Left colon (tissue), 2 donors: ENCODE results near the gene RACGAP1. TPM values are rescaled to one million over a fixed set of nuclear protein-coding genes. Genes with fewer than 3 reads are reported as not detected.

Source experiments
- ATAC-seq: fragments of 200-7000 bp; cut with Tn5 transposase; one replicate; pipeline ENCODE4 v1.9.1; 2020; ENCODE audit warnings: mild to moderate bottlenecking, moderate library complexity
- DNase-seq, 2 donors: peaks; one replicate each; pipeline ENCODE4 v3.0.0-alpha.2; 2020
- intact Hi-C, 2 donors: fragments of 100-400 bp; cut with DNase I in 1 of 2; cut with micrococcal nuclease in 1 of 2; formaldehyde crosslinking; loops; one replicate each; pipeline versions ENCODE4 v1.11.2 to v1.14.0; 2022; cut with DNase I, micrococcal nuclease
- total RNA-seq, 2 donors: library from RNA; stranded (reverse); fragmentation: NEBNext Ultra II Directional; extraction: Animal tissue kit (Norgen Biotek cat#: 25700); gene quantifications; one replicate each; pipeline ENCODE4 v1.2.1, GENCODE V29; 2021
- donor health status: DM: no; HTN: no; CAD: no.
- donor health status: DM: yes; HTN: yes; CAD: no.

RACGAP1 gene
- total RNA-seq, 2 donors from 2014 or later: 20.0 to 25.4 TPM

- DNase-seq: no peak
- intact Hi-C loops: no loop called here
- ATAC-seq: no peak
These were observed 71.1 kb downstream of the RACGAP1 start for GRCh38 chr12:49953961-49954846.

DNA sequence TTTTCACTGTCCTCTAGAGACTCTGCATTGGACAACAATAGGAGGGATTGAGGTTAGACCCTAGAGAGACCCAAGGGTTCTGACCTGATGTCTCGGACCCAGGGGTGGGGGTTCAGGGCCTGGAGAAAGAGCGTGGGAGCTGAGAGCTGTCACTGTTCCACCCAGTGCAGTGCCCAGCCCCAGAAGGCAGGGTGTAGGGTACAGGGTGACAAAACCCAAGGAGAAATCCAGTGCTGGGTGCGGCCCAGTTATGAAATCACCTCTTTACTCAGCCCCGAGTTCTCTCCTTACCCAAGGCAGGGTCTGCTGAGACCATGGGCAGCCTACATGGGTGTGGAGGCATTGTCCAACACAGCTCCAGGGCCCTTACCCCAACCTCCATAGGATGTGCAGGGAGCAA lies 72.1 kb downstream of the RACGAP1 start:
- DNase-seq (no peak), ATAC-seq (peak; percentile 13)
- intact Hi-C loops: no loop called here

DNA sequence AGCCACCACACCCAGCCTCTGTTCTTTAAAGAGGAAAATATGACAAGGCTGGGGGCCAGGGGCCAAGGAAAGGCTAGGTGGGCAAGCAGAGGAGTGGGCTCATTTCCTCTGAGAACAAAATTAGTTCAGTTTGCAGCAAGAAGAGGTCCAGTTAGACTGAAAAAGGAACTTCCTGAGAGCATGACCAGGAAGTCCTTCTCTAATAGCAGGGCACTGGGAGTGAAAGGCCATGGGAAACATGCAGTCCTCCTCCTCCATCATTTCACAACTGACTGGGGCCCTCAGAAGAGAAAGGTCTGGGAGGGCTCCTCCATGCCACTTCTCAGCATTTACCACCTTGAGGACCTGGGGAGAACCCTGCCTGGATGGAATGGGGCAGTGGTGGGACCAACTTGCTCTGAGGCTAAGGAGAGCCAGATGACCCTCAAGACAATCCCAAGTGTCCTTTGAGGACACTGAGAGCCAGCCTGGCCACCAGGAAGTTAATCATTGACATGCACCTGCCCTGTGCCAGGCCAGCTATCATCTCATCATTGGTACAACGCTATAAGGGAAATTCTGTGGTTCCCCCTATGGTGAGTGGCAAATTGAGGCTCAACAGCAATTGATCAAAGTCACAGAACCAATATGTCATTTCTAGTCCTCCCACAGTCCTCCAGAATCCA lies 72.8 kb downstream of the RACGAP1 start:
- ATAC-seq: peak; percentile 58
- DNase-seq: peak in 1 of 2 donors; percentile 9

DNA sequence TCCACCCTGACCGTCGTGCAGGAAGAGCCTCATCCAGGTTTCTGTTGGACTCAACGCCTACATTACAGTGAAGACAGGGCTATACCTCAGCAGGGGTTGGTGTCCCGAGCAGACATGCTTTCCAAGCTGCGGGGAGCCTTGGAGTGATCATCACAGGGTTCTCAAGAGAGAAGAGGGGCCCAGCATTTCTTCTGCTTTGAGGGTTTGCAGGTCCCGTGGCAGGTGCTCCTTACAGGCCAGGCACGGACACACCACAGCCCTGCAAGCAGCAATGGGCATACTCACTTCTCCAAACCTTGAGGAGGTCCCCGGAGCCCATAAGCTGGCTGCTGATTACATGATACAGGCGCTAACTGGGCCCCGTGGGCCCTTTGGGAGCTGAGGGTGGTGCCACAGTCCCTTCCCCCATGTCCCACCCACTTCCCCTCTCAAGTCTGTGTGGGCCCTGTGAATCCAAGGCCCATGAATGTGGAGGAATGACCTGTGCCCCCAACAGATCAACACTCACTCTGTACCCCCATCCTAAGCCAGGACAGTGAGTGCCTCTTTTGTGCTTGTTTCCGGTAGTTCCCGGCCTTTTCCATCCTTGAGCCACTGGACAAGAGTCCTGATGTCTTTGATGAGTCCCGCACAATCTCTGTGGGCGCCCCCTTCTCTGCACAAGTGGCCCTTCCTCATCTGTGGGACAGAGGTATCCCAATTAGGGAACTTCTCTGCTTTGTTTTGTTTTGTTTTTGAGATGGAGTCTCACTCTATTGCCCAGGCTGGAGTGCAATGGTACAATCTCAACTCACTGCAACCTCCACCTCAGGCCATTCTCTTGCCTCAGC lies 73.7 kb downstream of the RACGAP1 start:
- DNase-seq: peak in 1 of 2 donors; percentile 12
- ATAC-seq: no peak
- intact Hi-C loops: no loop called here

More for the DNA sequence above, 72.8 kb downstream of the RACGAP1 start:
- intact Hi-C loops: no loop called here

- intact Hi-C loops: no loop called here
- DNase-seq (peak in 1 of 2 donors; percentile 18), ATAC-seq (no peak)
These were observed 74.7 kb downstream of the RACGAP1 start, which contains the start of gene AQP2 for GRCh38 chr12:49950273-49951251. Gene AQP2, plus strand, starts transcription at chr12:49950737. Its CDS starts 94 bp downstream, at chr12:49950831.

DNA sequence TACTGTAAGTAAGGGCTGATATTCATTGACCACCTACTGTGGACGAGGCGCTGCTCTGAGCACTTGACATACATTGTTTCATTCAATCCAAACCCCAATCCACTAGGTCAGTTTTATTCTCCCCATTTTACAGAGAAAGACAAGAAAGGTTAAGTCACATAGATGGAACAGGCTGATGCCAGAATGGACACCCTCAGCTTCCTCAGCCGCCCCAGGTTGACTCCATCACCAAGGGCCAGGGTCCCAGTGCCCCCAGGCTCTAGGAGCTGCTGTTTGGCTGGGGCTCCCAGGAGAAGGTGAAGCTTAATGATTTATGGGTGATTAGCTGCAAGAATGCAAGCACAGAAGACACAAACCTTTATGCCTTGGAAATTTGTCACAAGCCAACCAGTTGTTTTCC lies 75.4 kb downstream of the RACGAP1 start:
- ATAC-seq (no peak), DNase-seq (peak in 1 of 2 donors; percentile 12)
- intact Hi-C loops: loop anchor here in 1 of 2 donors (5.0 kb wide), 1 partner anchor 83 kb away; no protein-coding TSS in a partner anchor

DNA sequence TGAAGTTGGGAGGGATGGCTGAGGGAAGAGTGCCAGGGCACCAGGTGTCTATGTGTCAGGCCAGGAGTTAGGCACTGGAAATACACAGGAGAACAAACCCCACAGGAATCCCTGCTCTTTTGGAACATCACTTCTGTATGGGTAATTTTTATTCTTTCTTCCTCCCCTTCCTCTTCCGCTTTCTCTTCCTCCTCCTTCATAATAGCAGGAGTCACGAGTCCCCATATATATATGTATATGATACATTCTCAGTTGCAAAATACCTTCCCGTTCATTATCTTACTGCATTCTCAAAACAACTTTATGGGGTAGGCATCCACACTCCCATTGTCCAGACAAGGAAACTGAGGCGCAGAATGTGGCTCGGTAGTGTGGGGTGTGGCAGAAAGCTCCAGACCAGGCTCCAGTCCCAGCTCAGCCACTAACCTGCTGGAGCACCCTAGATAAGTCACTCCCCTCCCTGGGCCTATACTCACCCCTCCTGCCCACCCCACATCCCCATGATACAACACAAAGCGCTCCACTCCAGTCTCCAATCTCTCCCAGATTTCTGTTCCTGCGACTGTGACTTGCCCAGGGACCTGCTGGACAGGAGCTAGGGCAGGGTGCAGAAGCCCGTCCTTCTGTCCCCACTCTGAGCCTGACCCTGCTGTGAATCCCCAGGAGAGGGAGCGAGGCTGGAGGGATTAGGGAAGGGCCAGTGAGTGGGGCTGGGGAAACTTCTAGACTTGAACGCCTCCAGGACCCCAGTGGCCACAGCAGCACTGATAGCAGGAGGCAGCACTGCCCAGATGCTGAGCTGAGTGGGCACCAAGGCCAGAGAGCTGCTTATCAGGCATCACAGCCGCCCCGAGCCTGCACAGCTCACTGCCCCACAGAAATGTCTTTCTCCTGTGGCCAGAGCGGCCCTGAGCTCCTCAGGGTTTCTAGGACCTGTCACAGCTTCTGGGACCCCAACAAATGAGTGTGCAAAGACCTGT lies 76.1 kb downstream of the RACGAP1 start:
- ATAC-seq (no peak), DNase-seq (peak in 1 of 2 donors; percentile 23)
- intact Hi-C loops: loop anchor here in 1 of 2 donors (5.0 kb wide), 1 partner anchor 82 kb away; no protein-coding TSS in a partner anchor

DNA sequence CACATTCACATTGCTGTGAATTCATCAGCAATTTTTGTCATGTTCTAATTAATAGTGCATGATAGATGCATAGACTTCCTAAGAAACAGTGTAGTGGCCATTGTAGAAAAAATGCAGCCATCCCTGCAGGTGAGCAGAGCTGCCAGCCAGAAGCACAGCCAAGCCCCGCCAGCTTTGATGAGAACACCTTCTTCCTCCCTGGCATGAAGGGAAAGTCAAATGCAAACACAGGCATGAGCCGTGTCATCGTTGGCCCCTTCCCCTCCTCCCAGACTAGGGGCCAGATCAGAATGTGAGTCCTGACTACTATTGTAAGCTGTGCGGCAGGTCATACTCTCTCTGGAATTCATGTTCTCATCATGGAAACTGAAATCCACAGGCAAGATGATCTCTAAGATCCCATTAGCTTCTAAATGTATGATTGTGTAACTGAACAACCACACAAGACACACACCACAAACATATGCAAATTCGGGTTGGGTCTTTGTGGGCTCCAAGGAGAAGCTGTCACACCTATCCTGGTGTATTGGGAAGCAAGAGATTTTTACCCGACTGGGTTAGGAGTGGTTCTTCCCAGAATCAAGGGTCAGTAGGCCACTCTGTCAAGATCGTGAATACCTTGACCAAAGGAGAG lies 77.6 kb downstream of the RACGAP1 start:
- intact Hi-C loops: loop anchor here in 1 of 2 donors (5.0 kb wide), 1 partner anchor 80 kb away; no protein-coding TSS in a partner anchor
- peak in 1 of 2 donors; percentile 23 for DNase-seq
- ATAC-seq: no peak

DNA sequence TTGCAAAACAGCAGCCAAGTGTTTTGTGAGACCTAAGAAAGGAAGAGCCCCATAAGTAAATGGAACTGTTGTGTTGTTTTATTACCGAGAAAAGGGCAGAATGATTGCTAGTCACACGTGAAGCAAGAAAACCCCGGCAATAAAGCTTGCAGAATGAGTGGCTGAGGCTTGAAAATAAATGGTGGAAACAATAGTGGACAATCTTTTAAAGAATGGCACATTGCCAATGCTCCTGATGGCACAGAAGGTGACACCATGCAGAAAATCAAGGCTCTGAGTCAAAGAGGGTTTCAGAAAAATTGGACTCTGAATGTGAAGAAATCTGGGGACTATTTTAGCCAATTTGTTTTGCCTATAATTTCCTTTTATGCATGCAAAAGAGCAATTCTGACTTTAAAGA lies 78.8 kb downstream of the RACGAP1 start:
- ATAC-seq (peak; percentile 34), DNase-seq (peak in 1 of 2 donors; percentile 21)
- intact Hi-C loops: loop anchor here in 1 of 2 donors (5.0 kb wide), 1 partner anchor 79 kb away; no protein-coding TSS in a partner anchor

- DNase-seq (peak; percentile 76 to 79), ATAC-seq (peak; percentile 70)
- intact Hi-C loops: loop anchor here in 1 of 2 donors (5.0 kb wide), 1 partner anchor 79 kb away; no protein-coding TSS in a partner anchor
These were observed 79.2 kb downstream of the RACGAP1 start for GRCh38 chr12:49946086-49946485.

GRCh38 chr12:49945394-49946080 lies 79.8 kb downstream of the RACGAP1 start:
- ATAC-seq: peak; percentile 79
- peak; percentile 78 to 88 for DNase-seq
- intact Hi-C loops: loop anchor here in 1 of 2 donors (5.0 kb wide), 1 partner anchor 78 kb away; no protein-coding TSS in a partner anchor

DNA sequence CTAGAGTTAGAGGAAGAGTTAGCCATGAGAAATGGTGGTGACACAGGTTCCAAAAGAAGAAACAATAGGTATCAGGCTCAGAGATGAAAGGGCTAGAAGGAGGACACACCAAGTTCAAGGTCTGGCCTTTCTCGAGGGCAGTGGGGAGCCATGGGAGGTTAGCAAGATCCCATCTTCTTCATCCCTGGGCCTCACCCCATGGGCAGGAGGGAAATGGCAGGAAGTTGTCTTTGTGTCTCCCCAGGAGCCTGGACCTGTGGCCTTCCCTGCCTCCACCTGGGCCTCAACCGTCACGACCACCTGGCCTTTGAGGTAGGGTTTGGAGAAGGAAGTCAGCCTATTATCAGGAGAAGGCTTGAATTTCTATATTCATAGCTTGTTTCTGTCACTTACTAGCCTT lies 80.6 kb downstream of the RACGAP1 start:
- DNase-seq: no peak
- intact Hi-C loops: loop anchor here in 1 of 2 donors (5.0 kb wide), 1 partner anchor 77 kb away; no protein-coding TSS in a partner anchor
- no peak for ATAC-seq

DNA sequence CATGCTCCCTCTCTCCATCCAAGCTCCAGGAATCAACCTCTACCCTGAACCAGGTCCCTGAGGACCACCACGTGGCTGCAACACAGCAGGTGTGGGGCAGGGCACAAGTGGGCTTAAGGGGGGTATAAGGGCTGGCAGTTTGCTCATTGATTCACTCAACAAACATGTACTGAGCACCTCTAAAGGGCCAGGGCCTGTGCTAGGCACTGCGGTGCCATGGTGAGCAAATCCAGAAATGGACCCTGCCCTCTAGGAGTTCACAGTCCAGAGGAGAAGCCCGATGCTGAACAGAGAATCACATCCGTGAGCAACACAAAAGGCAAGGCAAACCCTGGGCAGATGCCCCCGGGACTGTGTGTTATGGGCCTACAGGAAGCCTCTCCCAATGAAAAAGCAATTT lies 81.2 kb downstream of the RACGAP1 start:
- no peak for DNase-seq

DNA sequence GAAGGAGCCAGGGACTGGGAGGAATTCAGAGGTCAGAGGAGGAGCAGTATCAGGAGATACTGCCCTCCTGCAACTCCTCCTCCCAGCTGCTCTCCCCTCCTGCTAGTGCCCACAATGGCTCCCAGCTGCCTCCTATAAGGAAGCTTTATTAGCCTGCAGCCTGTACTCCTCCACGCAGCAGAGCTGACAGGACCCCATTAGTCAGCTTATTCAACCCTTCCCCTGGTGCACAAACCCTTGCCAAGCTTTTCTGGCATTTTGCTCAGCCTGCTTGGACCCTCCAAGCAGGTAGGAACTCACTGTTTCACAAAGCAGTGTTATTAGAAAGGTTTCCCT lies 81.7 kb downstream of the RACGAP1 start:
- ATAC-seq (no peak), DNase-seq (no peak)
- intact Hi-C loops: no loop called here

More for the DNA sequence above, 81.2 kb downstream of the RACGAP1 start:
- ATAC-seq: no peak
- intact Hi-C loops: no loop called here

- ATAC-seq (peak; percentile 81), DNase-seq (peak; percentile 66 to 81)
- intact Hi-C loops: no loop called here
These were observed 82.2 kb downstream of the RACGAP1 start for GRCh38 chr12:49942921-49943624.
